Occipital lobe (tissue), 2 donors: ENCODE data around the gene SYNM. TPM values are rescaled to one million over a fixed set of nuclear protein-coding genes. Genes with fewer than 3 reads are reported as not detected.

Experiments
- DNase-seq: peaks from one replicate; lab custom pipeline; 2025; lab: John Stamatoyannopoulos, UW
- total RNA-seq: library from RNA; depleted of rRNA; stranded (reverse); fragments of >200 nt; gene quantifications from one replicate; pipeline ENCODE4 v1.2.3, GENCODE V29; 2014

SYNM gene
- total RNA-seq, 1 donor from 2014 or later, result 6.6 TPM

DNA sequence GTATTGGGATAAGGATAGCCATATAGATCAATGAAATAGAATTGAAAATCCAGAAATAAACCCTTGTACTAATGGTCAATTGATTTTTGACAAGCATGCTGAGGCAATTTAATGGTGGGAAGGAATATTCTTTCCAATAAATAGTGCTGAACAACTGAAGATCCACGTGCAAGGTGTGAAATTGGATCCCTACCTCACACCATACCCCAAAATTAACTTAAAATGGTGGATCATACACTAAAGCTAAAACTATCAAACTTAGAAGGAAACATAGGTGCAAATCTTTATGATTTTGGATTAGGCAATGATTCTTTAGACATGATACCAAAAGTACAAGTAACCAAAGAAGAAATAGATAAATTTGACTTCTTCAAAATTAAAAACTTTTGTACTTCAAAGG lies 22.1 kb upstream of the SYNM start:
- no peak for DNase-seq

DNA sequence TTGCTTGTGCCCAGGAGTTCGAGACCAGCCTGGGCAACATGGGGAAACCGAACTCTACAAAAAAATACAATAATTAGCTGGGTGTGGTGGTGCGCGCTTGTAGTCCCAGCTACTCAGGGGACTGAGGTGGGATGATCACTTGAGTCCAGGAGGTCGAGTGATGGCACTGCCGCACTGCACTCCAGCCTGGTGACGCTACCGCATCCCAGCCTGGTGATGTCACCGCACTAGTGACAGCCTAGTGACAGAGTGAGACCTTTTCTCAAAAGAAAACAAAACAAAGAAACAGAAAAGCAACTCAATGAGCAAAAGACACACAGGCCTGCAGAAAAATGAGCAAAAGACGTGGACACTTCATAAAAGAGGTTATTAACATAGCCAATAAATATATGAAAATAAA lies 19.9 kb upstream of the SYNM start:
- DNase-seq, result no peak

DNA sequence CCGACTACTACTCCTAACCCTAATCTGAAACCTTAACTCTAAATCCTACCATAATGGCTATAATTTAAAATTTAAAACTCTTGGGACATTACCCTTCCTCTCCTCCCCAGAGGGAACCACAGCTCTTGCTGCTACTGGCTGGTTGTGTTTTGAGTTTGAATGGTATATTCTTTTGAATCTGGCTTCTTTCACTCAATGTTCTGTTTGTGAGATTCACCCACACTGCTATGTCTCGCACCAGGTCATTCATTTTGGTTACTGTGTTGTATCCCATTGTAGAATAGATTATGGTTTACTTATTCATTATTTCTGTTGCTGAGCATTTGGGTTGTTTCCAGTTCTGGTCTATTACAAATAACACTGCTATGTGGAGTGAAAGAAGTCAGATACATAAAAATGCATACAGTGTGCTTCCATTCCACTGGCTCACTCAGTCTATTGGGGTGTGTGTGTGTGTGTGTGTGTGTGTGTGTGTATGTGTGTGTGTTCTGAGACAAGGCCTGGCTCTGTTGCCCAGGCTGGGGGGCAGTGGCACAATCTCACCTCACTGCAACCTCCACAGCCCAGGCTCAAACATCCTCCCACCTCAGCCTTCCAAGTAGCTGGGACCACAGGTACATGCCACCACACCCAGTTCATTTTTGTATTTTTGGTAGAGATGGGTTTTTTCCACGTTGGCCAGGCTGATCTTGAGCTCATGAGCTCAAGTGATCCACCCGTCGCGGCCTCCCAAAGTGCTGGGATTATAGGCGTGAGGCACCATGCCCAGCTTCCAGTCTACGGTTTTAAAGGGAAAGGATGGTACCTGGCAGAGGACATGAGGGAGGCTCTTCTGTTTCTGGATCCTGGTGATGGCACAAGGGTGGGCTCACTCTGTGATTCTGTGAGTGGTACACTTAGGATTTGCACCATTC lies 19.2 kb upstream of the SYNM start:
- no peak for DNase-seq

DNA sequence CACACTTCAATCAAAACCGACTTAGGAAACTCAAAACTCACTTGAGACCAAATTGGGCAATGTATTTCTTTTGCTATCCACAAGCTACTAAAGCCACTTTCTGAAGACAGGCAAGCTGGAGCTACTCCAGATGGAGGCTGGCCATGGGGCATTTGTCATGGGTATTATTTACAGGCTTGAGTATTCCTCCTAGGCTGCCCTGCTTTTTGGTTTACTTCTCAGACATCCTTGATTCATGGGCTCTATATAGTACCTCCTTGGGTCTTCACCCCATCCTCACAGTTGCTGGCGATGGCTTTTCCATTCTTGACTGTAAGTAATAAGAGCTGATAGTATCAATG lies 18.6 kb upstream of the SYNM start:
- no peak for DNase-seq

DNA sequence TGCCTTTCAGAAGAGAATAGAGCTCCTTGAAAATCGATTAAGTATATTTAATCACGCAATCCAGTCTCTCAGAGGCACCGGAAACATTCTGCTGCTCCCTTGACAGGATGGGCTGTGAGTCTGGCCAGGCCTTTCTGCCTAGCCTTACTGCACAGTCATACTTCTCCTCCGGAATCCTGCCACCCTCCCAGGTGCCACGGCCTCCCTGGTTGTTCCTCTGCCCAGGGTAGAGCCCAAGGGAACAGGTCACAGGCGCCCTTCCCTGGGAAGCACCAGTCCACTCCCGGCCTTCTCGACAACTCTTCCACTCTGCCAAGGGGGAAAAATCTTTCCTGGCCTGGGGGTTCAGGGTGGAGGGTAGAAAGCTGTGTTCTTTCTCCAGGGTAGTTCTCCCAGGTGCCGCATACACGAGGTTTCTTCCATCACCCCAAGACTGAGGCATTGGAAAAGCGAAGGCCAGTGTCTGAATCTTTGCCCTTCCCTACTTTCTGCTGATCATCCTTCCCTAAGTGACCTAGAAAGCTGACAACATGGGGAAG lies 17.4 kb upstream of the SYNM start:
- no peak for DNase-seq

DNA sequence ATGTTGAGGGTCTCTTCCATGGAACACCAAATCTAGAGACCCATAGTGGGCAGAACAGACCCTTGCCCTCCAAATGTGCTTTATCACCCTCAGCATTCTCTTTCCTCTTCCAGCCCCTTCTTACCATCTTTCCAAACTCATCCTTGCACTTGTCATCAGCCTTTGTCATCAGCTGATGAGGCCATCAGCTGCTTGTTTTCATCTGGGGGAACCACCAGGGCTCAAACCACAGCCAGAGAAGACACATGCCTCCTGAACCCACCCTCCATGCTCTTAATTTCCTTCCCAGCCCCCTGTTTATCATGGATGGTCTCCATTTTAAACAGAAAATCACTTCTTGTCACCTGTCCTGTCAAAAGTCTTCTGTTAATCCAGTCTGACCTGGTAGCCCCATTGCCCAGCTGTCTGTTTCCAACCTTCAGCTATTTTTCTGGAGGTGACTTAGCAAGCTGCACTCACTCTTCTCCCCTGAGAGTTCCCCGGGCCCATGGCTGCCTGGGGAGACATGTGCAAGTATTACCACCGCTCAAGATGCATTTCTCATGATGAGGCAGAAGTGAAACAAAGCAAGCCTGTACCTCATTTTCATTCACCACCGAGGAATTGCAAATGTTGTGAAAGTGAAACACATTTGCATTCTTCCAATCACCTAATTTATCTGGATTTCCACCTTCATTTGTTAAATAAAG lies 14.7 kb upstream of the SYNM start:
- no peak for DNase-seq

DNA sequence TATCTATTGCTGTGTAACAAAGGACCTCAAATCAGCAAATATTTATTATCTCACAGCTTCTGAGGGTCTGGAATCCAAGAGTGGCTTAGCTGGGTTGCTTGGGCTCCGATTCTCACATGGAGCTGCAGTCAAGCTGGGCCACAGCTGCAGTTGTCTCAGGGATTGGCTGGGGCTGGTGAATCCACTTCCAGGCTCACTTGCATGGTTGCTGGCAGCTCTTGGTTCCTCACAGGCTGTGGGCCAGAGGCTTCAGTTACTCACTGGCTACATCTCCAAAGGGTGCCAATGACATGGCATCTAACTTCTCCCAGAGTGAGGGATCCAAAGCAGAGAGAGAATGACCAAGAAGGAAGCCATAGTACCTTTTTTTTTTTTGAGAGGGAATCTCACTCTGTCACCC lies 13.9 kb upstream of the SYNM start:
- no peak for DNase-seq

DNA sequence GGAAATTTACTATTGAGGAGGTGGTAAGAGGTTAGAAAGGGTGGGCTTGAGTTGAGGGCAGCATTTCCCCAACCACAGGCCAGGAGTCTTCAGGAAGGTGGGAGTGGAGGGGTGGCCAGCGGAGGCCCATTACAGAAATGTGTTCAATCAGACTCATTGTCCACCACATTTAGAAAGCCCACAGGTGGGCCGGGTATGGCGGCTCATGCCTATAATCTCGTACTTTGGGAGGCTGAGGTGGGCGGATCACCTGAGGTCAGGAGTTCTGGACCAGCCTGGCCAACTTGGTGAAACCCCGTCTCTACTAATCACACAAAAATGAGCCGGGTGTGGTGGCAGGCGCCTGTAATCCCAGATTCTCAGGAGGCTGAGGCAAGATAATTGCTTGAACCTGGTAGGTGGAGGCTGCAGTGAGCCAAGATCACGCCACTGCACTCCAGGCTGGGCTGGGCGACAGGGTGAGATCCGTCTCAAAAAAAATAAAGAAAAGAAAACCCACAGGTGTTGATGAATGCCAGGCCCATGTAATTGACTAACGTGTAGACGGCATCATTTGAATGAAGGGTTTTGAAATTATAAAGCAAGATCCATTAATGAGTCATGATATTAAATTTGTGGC lies 12.2 kb upstream of the SYNM start:
- no peak for DNase-seq

DNA sequence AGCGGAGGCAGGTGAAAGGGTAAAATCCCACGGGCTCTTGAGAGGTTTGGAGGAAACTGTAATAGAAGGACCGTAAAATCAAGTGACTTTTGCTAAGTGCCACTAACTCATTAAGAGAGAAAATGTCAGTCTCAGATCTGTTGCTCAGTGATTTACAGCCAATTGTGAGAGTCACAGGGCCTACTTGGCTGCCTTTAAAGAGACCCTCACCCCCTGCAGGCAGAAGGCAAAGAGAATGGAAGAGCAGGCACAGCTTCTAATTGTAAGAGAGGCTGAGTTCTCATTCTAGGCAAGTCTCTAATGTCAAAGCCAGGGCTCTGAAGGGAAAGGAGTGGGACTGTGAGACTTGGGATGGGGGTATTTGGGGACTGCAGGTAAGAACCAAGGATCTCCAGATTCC lies 9.3 kb upstream of the SYNM start:
- no peak for DNase-seq

DNA sequence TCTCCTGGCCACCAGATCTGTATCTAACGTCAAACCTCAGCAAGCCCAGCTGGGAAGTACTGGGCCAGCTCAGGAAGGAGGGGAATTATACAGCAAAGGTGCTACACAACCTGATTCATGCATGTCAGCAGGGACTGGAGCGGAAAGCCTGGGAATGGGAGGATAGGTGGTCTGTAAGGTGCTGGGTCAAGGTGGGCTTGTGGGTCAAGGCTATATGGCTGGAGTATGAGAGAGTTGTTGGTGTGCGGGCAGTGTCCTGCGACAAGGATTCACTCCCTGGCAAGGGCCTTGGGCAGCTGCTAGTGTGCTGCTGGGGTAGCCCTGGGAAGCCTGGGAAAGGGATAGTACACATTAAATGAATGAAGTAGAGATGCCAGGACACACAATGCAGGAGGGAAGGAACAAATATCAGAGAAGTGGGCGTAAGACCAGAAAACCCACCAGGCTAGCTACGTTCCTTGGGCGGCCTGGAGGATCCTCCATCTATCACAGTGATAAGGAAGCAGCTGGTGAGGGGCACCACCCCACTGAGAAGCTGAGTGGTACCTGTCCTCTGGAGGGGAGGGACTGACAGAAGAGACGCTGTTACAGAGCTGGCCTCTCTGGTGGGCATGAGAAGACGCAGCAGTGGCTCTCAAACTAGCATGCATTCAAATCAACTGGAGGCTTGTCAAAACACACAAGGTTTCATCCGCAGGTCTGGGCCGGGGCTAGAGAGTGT lies 8.5 kb upstream of the SYNM start:
- DNase-seq, result no peak

DNA sequence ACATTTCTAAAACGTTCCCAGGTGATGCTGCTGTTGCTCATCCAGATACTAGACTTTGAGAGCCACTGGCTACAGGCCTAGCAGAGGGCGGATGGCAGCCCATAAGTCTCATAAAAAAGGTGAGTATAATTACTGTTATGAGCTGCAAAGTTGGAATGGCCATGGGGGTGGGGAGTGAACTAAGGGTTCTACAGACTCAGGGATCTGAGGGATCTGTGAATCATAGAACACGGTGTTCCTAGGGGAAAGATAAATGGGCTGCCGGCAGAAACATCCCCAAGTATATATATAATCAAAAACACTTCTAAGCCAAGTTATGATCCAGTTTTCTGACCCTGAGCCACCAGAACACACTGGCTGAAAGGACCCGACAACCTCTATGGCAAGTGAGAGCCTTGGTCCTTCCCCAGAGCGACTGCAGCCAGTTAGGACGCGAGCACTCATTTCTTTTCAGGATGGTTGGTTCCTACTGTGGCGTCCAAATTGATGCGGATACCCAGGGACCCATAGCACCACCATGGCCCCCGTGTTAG lies 7.9 kb upstream of the SYNM start:
- no peak for DNase-seq

DNA sequence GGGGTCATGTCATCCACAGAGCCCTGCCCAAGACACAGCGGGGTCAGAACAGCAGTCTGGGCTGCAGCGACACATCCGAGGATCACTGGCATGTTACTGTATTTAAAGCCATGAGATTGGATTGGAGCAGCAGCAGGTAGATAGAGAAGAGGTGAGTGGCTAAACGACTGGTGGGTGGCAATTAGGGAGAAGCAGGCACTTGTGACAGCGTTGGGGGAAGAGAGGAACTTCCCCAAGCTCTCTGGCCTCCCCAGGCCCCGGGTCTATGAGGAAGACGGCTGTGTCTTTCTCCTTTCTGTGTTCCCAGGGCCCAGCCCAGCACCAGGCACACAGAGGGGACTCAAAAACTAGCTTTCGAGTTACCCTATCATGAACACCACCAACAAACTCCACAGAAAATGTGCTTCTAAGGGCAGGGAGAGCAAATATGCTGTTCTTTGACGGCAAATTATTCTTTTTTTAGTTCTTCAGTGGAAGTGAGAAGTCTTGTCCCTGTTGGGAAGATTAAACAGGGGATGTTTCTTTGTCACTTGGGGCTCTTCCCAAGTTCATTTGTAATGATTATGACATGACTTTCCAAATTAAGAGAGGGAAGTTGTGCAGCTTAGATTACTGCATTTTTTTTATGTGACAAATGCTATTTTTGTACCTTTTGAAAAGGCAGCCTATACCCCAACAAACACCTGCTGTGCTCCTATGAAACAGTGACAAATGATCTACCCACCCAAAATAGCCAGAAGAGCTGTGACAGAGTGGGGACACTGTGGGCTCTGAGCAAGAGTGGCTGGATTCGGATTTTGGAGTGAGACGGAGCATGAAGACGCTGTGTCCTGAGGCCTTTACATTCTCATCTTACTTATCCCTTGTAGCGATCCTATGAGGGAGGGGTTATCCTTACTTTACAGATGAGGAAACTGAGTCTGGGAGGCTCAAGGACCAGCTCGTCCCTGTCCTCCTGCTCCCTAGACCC lies 7.2 kb upstream of the SYNM start:
- no peak for DNase-seq

DNA sequence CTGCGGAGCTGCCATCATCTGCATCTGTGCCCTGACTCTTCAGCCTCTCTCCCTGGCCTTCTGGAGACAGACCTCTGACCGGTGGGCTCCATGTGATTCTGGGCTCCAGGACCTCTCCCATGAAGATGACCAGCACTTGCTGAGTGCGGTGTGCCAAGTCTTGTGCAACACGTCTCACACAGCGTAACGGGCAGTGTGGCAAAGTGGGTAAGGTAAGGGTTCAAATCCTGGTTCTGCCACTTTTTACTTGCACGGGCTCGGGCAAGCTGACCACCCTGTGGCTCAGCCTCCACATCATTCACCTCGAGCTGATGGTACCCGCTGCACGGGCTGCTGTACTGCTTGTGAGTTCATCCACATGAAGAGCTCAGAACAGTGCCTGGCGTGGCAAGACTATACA lies 6.5 kb upstream of the SYNM start:
- DNase-seq, result no peak

DNA sequence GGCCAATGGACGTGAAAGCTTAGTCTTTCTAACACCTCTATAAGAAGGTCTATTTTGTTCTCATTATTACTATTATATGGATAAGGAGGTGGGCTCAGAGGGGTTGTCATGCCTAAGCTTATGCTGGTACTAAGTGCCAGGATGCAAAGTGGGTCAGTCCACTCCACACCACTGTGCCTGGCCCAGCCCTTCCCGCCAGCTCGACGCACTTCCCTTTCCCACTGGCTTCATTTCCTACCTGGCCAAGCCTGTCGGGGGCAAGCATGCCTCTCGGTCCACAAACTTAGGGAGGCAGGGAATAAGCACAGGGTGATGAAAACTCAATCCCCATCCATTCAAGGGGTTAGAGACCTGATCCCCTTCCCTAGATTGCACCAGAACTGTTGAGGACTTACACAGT lies 5.9 kb upstream of the SYNM start:
- no peak for DNase-seq

DNA sequence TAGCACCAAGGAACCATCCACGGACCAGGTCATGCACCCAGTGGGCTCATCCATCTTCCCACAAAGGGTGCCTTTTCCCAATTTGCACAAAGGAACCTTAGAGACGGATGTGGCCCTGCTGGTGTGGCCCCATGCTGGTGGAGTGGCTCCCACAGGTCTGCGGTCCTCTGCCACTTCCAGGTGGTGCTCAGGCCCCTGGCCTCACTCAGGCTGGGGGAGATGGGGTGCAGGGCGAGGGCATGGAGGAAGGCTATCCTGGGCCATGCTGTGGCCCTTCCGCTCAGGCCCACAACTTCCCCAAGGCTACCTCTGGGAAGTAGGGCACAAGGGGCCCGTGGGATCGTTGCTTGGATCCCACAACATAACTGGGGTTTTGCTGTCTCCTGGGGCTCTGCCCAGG lies 5.2 kb upstream of the SYNM start:
- DNase-seq, result no peak

DNA sequence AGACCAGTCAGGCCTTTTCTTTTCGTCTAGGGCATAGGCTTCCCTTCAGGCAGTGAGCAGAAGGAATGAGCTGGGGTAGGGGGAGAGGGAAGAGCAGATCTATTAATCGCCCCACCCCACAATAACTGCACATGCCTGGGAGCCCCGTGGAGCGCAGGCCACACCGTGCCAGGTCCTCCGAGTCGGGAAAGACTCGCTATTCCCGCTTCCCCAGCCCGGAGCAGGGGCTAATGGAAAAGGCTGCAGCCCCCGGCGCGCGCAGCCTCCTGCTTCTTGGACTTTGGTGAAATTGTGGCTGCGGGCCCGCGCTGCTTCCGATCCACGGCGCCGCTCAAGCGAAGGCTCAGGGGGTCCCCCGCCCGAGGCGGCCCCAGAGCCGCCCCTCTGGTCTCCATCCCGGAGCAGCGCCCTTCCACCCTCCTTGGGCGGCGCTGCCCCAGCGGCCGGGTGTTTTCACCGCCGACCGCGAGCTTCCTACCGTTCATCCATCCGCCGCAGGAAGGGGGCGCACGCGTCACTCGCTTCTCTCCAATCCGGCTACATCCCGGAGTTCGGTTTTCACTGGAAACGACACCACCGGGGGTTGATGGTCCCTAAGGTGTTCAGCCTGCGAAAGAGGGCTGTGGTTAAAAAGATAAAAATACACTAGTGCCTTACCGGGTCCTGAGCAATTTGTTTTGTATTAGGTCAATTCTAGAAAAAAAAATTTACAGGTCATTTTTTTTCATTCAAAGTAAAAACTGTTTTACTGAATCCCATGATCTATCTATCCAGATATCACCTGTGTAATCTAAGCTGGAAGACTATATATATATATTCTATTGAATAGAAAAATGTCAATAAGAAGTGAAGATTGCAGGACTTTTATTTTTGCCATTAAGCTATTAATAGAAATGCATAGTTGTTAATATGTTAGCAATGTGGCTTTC lies 4.4 kb upstream of the SYNM start:
- peak; percentile 62 for DNase-seq

DNA sequence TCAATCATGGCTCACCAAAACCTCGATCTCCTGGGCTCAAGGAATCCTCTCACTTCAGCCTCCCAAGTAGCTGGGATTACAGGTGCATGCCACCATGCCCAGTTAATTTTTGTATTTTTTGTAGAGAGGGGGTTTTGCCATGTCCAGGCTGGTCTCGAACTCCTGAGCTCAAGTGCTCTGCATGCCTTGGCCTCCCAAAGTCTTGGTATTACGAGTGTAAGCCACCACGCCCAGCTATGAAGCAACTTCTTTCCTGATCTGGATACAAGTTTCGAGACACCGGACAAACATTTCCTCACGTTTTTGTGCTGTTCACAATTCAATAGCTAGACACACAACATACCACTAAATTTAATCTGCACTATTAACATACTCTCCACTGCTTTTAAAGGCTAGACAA lies 3.4 kb upstream of the SYNM start:
- no peak for DNase-seq

DNA sequence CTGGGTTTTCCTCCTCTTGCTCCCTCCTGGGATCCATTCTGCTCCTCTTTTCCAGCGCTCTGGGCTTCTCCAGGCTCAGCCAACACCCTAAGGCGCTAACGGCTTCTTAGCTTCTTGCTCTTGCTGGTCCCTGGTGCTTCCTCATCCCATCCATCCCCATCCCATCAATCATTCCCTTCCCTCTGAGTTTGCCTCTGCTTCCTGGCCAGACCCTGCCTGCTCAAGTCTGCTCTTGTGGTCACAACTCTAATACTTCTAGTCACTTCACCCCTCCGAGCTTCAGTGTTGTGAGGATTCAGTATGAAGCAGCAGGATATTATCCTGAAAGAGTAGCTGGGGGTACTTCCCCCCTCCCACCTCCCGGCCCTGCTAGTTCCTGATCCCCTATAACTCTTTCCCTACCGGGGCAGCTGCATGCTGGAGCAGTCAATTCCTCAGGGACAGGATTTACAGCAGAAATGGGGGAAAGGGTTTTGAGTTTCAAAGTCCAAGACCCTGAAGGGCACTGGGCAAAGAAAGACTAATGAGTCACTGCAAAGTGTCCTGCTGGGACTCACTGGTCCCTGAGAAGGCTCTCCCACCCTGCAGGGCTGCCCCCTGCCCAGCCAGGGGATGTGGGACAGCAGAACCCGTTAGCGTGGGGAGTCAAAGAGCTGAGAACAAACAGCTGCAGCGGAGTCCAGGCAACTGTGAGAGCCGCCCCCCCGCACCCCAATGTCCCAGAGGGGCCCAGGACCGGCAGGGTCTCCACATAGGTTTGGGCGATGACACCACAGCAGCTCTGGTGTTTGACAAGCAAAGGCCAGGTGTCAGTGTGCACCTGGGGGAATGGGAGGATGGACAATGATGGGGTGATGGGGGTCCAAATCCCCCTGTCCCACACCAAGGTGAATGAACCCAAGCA lies 2.3 kb upstream of the SYNM start:
- no peak for DNase-seq
